GM18526 (cell line): ENCODE measurements around the gene AKTIP.

ENCODE experiments used
- POLR2A ChIP-seq: IDR thresholded peaks from 3 replicates; pipeline ENCODE4 v1.6.1; 2011; ENCODE audit not compliant: insufficient read length; ENCODE audit errors: extremely low read depth

AKTIP gene

DNA sequence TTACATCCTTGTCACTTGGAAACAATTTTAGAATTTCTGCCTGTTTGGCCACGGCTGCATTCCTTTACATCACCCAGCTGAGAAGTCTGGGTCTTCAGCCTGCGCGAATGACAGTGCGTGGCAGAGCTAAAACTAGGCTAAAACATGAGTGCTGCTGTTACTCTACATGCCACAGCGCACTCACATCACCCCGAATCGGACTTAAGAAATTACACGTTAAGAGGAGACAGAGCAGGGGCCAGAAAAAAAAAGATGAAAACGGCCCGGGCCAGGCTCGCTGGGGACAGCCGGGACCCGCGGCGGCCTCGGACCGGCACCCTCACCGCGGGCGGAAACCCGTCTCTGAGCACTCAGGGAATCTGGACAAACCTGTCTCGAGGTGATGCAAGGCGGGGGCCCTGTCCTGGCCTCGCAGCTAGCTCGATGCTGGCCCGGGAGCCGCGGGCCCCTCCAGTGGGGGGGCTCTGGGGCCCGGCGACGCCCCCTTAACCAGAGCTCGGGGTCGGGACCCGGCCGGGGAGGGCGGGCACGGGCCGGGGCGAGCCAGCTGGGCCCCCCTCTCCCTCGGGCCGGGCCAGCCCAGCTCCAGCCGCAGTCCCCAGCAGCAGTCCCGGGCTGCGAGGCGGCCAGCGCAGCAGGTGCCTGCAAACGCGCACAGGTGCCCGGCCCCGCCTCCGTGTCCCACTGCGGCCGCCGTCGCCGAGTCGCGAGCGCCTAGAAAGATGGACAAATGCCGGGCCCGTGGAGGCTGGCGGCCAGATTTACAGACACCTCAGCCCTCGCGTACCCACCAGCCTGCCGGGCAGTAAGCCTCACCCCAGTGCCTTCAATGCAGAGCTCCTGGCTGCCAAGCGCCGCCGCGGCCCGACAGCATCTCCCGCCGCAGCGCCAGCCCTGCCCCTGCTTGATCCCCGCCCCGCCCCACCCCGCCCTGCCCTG lies at the start of gene AKTIP:
AKTIP (minus strand) TSS at position 879 of the 939 bp plus-strand sequence. CDS start 2,950 bp downstream, outside the sequence.
- TF ChIP-seq POLR2A: no peak

DNA sequence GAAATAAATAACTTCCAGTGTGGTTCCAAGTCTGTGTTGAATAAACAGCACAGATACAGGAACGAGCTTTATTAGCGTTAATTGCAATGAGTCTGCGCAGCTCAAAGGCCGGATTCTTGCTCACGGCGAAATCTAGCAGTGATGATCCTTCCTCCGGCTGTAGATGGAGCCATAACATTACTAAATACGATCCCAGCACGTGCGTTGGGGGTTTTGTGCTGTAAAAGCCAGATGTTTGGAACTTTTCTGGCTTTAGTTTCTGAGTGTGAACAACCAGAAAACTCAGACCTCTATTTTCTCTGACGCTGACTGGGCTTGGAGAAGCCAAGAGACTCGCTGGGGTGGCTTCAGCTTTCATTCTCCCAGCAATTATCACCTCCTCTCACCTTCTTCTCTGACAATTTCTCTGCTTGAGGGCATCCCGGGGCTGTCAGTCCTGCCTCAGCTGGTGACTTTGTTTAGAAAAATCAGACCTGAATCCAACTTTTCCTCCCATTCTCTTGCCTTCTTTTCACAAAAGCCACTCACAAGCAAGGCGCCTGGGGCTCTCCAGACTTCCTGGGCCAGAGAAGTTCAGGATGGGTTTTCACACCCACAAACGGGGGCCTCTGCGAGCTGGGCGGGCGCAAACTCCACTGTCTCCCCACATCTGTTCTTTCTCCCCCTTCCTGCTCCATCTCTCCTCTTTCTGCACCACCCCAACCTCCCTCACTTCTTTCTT lies 47.1 kb upstream of the AKTIP start:
- no peak for TF ChIP-seq POLR2A

DNA sequence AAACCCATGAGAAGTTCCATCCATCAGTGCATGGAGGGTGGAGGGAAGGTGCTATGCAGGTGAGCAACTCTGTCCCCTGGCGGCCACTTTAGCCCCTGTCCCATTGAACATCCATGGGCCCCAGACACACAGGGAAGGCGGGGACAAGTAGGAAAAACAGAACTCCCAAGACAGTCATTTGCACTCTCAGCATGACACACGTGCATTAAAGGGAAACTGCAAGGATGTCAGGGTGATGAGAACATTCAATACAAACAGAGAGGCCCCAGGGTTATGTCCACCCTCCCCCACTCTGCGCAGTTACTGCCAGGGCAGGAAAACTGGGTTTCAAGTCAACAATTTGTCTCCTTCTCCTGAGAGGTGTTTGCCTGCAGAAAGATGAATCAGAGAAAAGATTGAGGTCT lies 44.0 kb upstream of the AKTIP start:
- no peak for TF ChIP-seq POLR2A

DNA sequence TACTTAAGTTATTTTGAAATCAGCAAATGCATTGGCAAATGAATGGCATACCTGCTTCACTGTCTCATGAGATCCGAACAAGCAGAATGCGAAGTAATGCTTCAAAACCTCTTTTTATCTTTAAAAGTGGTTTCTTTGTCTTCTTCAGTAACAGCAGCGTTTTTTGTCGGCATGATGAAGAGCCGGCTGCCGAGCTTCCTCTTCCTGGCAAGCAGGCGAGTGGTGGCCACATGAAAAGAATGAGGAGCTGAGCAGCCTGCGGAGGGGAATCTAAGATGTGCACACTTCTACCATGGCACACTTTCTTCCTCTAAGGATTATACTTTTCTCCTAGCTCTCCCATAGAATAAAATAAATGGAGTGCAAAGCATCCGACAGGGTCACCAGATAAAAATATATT lies 42.4 kb upstream of the AKTIP start:
- TF ChIP-seq POLR2A: no peak

DNA sequence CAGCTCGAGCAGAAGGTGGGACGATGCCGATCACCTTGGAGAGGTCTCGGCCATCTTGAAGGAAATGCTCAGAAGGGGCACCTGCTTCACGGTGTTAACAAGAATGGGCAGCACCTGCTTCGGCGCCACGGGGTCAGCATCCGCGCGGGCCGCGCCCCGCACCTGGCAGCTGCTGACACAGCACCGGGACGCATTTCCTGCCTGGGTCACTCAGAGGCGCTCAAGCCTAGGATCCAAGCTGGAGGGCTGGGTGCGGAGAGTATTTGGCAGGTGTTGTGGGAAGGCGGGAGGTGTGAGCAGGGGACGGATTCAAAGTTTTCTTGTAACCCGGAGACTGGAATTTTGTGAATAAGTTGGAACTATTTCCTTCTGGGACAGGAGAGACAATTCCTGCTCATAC lies 39.3 kb upstream of the AKTIP start:
- no peak for TF ChIP-seq POLR2A

DNA sequence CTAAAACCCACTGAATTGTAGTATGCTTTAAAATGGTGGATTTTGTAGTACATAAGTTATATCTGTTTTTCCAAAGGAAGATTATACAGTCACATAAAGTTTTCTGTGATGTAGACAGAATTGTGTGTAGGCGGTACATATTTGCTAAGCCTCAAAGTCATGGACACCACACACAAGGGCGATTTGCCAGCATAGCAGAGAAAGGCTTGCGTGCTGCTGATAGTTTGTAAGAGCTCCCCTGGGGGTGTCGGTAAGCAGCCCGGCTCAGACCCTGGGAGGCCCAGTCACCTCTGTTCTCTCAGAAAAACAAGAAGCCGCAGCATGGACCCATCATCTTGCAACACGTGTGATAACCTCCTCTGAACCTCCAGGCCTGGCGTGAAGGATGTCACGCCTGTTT lies 38.3 kb upstream of the AKTIP start:
- TF ChIP-seq POLR2A: no peak

DNA sequence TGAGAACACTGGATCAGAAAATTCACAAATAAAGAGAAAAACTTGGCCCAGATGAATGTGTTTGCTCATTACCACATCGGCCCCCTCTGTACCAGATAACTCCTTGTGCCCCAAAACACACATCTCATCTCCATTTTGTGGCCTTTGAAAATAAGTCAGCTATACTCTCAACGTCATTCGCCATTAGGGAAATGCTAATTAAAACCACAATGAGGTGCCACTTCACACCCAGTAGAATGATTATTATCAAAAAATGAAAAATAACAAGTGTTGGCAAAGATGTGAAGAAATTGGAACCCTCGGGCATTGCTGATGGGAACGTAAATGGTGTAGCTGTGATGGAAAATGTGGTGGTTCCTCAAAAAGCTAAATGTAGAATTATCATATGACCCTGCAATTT lies 34.6 kb upstream of the AKTIP start:
- no peak for TF ChIP-seq POLR2A

DNA sequence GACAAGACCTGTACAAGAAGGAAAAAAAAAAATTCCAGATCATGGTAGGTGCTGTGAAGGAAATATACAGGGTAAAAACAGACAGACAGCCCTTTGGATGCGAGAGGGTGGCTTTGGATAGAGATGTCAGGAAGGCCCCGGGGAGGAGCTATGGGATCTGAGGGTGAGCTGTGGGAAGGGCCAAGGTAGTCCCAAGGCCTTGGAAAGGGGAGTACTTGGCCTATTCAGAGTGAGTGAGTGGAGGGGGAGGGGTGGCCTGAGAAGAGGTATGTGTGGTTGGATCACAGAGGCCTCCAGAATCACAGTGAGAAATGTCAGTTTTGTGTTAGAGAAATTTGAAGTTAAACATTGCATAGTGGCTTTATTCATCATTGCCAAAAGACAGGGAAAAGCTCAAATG lies 31.2 kb upstream of the AKTIP start:
- TF ChIP-seq POLR2A: no peak

DNA sequence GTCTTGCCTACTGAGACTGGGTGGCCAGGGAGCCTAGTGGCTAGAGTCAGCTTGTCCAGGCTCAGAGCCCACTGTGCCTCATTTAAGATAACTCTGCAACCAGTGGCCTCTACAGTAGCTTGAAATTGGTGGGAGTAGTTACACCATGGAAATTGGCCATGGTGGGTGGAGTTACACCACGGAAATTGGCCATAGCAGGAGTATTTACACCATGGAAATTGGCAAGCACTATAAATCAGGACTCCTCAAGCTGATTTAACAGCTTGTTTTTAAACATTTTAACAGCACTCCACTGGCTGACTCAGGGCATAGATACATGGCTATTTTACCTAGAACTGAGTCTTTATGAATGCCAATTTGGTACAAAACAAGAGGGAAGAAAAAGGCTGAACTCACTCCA lies 27.7 kb upstream of the AKTIP start:
- no peak for TF ChIP-seq POLR2A

DNA sequence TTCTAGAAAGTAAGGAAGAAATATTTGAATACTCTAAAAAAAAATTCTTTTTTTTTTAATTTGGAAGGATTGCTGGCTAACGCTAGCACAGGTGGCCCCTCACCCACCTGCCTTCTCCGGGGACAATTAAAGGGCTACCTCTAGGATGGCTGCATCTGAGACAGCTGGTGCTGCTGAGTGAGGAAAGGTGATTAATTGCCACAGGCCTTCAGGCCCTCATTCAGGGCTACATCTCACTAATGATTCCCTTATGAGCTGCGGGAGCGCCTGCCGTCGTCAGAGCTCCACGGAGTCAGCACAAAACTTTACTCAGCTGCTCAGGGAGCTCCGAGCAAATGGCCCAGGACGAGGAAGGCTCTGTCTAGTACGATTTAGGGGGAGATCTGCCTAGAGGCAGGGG lies 27.0 kb upstream of the AKTIP start:
- TF ChIP-seq POLR2A: no peak

DNA sequence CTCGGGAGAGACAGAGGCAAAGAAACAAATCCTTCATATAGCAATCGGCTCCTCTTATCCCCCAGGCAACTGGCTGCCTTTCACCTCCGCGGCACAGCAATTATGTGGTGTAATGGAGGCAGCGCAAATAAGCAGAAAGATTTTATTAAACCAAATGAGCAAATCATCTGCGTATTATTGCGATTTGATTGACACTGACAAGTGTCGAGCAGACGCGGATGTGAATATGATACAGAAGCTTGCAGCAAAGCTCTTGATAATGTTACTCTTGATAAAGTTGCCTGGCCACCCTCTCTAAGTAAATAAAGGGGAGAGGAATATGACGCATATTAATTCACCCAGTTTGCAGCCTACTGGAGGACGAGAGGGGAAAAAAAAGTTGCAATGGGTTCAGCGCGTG lies 26.5 kb upstream of the AKTIP start:
- no peak for TF ChIP-seq POLR2A

DNA sequence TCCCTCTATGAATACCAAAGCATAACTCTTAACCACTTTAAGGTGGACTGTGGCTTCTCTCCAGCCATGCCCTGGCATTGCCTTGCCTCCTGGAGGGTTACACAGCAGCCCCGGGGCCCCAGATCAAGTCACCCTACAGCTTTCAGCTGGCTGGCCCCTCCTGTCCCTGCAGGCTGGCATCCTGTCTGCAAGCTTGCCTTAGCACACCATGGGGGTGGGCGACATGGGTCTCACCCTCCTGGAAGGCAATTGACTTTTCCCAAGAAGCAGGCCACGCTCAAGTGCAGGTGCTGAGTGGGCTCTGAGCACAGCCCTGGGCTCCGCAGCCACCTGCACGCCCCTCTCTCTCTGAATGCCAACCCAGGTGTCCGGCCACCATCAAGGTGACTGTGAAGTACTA lies 25.8 kb upstream of the AKTIP start:
- TF ChIP-seq POLR2A: no peak

DNA sequence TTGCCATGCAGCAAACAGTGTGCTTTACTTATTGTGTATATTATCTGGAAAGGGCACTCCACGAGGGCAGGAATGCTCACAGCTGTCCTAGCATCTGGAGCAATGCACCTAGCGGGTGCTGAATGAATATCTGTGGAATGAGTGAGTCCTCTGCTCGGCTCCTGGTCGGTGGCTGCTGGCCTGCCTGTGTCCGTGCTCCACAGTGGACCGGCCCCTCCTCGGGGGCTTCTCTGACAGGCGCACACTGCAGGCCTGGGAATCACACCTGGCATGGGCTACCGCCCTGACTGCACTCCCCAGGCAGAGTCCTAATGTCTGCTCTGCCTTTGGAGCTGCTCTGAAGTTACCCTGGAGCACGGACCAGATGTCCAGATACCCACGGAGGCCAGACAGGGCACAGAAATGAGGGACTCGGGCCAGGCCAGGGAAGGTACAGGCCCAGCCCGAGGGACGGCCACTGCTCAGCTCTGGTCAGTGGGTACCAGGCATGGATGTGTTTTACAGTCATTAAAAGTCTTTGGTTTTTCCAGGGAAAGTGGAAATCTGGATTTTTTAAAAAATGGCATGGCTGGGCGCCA lies 21.1 kb upstream of the AKTIP start:
- TF ChIP-seq POLR2A: no peak

DNA sequence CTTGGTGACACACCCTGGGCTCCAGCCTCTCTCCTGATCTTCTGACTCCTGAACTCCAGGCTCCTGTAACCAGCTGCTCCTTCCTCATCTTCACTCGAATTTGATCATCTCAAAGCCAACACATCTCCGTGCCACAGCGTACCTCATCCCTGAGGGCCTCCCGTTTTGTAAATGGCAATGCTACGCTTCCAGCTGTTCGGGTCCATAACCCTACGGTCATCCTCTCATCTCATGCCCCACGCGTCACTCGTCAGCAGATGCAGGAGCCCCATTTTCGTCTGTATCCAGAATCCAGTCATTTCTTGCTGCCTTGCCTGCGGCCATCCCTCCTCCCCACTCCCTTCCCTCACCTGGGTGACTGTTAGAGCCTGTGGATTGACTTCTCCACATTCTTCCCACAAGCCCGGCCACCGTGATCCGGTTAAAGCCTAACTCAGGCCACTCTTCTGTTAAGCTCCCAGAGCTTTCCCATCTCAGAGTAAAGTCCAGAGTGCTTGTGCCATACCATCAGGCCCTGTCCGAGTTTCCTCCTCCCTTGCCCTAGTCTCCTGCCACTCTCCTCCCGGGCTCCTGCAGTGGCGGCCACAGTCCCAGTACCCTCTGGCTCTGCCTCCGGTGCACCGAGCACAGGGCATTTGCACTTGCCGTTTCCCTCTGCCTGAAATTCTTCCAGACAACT lies 20.3 kb upstream of the AKTIP start:
- TF ChIP-seq POLR2A: no peak

DNA sequence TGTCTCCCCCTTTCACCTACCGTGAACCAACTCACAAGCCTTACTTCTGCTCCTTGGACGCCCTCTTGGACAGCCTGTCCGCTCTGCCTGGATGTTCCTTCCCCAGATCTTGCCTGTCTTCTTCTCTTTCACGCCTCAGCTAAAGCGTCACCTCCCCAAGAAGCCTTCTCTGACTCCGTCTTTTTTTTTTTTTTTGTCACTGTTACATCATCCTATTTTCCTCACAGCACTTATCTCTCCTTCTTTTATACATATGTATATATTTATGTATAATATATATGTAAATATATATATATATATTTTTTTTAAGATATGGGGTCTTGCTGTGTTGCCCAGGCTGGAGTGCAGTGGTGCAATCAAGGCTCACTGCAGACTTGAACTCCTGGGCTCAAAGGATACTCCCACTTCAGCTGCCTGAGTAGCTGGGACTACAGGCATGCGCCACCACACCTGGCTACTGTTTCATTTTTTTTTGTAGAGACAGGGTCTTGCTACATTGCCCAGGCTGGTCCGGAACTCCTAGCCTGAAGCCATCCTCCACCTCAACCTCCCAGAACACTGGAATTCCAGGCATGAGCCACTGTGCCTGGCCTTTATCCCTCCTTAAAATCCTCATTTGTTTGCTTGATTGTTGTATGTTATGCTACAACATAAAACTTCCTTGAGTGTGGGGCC lies 16.5 kb upstream of the AKTIP start:
- TF ChIP-seq POLR2A: no peak
